ENCODE data around the gene C1orf174.

Gene C1orf174

GRCh38 chr1:3900150-3900968 is at the start of gene C1orf174:
C1orf174 (minus strand) TSS chr1:3900272; CDS start chr1:3900186, 86 bp downstream.
- H3K79me2 ChIP-seq (ENCODE audit: low read length) = peaks cover 46% of the 10 kb centered on the region
- H3K4me2 ChIP-seq (ENCODE audit: low read length) = peak within 1 kb of the TSS; percentile 98
- H3K9me3 ChIP-seq (ENCODE audit: insufficient read depth, low read length) = no peaks in the 10 kb centered on the region
- H3K4me3 ChIP-seq (ENCODE audit: low read length) = peak within 1 kb of the TSS; percentile 93
- H3K4me1 ChIP-seq (ENCODE audit: low read length) = peaks cover 9% of the 10 kb centered on the region
- no peak for TF ChIP-seq CTCF (IDR thresholded peaks at IDR 0.05; ENCODE audit: low read depth, low read length)
- no peak for TF ChIP-seq EZH2phosphoT487 (IDR thresholded peaks at IDR 0.05; ENCODE audit: low read depth)
- H2AFZ ChIP-seq (ENCODE audit: low read depth, low read length) = peak within 1 kb of the TSS; percentile 73
- H3K27me3 ChIP-seq (ENCODE audit: low read depth, low read length) = no peaks in the 10 kb centered on the region
- H4K20me1 ChIP-seq (ENCODE audit: insufficient read depth, low read length) = peaks cover 9% of the 10 kb centered on the region; the same call in 1 of the 2 replicates
- H3K9ac ChIP-seq (ENCODE audit: low read length) = peak within 1 kb of the TSS; percentile 98
- peak within 1 kb of the TSS; percentile 92 for H3K27ac ChIP-seq (ENCODE audit: low read length)
- H3K36me3 ChIP-seq (replicated peaks; ENCODE audit: low read depth, low read length) = peaks cover 17% of the 10 kb centered on the region

- H3K4me2 ChIP-seq (ENCODE audit: low read length) = no peak overlapping the region
- no peak overlapping the region for H3K9ac ChIP-seq (ENCODE audit: low read length)
- TF ChIP-seq EZH2phosphoT487 (IDR thresholded peaks at IDR 0.05; ENCODE audit: low read depth) (no peak), CTCF (IDR thresholded peaks at IDR 0.05; ENCODE audit: low read depth, low read length) (no peak)
- no peaks in the 10 kb centered on the region; the same call in 1 of the 2 replicates for H3K27me3 ChIP-seq (ENCODE audit: low read depth, low read length)
- no peak overlapping the region for H2AFZ ChIP-seq (ENCODE audit: low read depth, low read length)
- H3K4me3 ChIP-seq (ENCODE audit: low read length) = no peak overlapping the region
- H3K9me3 ChIP-seq (ENCODE audit: insufficient read depth, low read length) = no peaks in the 10 kb centered on the region
- H3K79me2 ChIP-seq (ENCODE audit: low read length) = no peaks in the 10 kb centered on the region
- no peaks in the 10 kb centered on the region for H3K4me1 ChIP-seq (ENCODE audit: low read length)
- no peaks in the 10 kb centered on the region for H3K36me3 ChIP-seq (replicated peaks; ENCODE audit: low read depth, low read length)
- H3K27ac ChIP-seq (ENCODE audit: low read length) = no peak overlapping the region
- no peaks in the 10 kb centered on the region for H4K20me1 ChIP-seq (ENCODE audit: insufficient read depth, low read length)
These were observed 48.3 kb upstream of the C1orf174 start for GRCh38 chr1:3948344-3948743.

- H4K20me1 ChIP-seq (ENCODE audit: insufficient read depth, low read length) = no peaks in the 10 kb centered on the region
- no peaks in the 10 kb centered on the region for H3K4me1 ChIP-seq (ENCODE audit: low read length)
- no peak overlapping the region for H3K9ac ChIP-seq (ENCODE audit: low read length)
- H3K27ac ChIP-seq (ENCODE audit: low read length) = no peak overlapping the region
- H2AFZ ChIP-seq (ENCODE audit: low read depth, low read length) = no peak overlapping the region
- no peaks in the 10 kb centered on the region for H3K79me2 ChIP-seq (ENCODE audit: low read length)
- H3K9me3 ChIP-seq (ENCODE audit: insufficient read depth, low read length) = no peaks in the 10 kb centered on the region
- TF ChIP-seq CTCF (IDR thresholded peaks at IDR 0.05; ENCODE audit: low read depth, low read length) = no peak
- no peak for TF ChIP-seq EZH2phosphoT487 (IDR thresholded peaks at IDR 0.05; ENCODE audit: low read depth)
- H3K4me2 ChIP-seq (ENCODE audit: low read length) = no peak overlapping the region
- H3K27me3 ChIP-seq (ENCODE audit: low read depth, low read length) = no peaks in the 10 kb centered on the region
- no peaks in the 10 kb centered on the region for H3K36me3 ChIP-seq (replicated peaks; ENCODE audit: low read depth, low read length)
- H3K4me3 ChIP-seq (ENCODE audit: low read length) = no peak overlapping the region
These were observed 46.1 kb upstream of the C1orf174 start for GRCh38 chr1:3945916-3946840.

GRCh38 chr1:3945222-3945621 is 45.1 kb upstream of the C1orf174 start:
- H3K9ac ChIP-seq (ENCODE audit: low read length) = no peak overlapping the region
- H3K27ac ChIP-seq (ENCODE audit: low read length) = no peak overlapping the region
- no peaks in the 10 kb centered on the region for H3K9me3 ChIP-seq (ENCODE audit: insufficient read depth, low read length)
- H4K20me1 ChIP-seq (ENCODE audit: insufficient read depth, low read length) = no peaks in the 10 kb centered on the region
- no peak overlapping the region for H3K4me3 ChIP-seq (ENCODE audit: low read length)
- no peak overlapping the region for H3K4me2 ChIP-seq (ENCODE audit: low read length)
- no peak for TF ChIP-seq EZH2phosphoT487 (IDR thresholded peaks at IDR 0.05; ENCODE audit: low read depth)
- TF ChIP-seq CTCF (IDR thresholded peaks at IDR 0.05; ENCODE audit: low read depth, low read length) = no peak
- no peaks in the 10 kb centered on the region for H3K79me2 ChIP-seq (ENCODE audit: low read length)
- no peaks in the 10 kb centered on the region for H3K36me3 ChIP-seq (replicated peaks; ENCODE audit: low read depth, low read length)
- H3K4me1 ChIP-seq (ENCODE audit: low read length) = no peaks in the 10 kb centered on the region
- no peaks in the 10 kb centered on the region for H3K27me3 ChIP-seq (ENCODE audit: low read depth, low read length)
- no peak overlapping the region for H2AFZ ChIP-seq (ENCODE audit: low read depth, low read length)
